GM18498 (cell line): ENCODE results near the gene SOAT2.
A peak's percentile ranks its signal among the peaks of the same experiment; 100 is the strongest.

Source experiments
- ATAC-seq: cut with Tn5 transposase; IDR thresholded peaks from one replicate; pipeline ENCODE4 v1.9.1; 2021; ENCODE audit warnings: mild to moderate bottlenecking, moderate library complexity; ENCODE audit not compliant: unreplicated experiment

Gene SOAT2

DNA sequence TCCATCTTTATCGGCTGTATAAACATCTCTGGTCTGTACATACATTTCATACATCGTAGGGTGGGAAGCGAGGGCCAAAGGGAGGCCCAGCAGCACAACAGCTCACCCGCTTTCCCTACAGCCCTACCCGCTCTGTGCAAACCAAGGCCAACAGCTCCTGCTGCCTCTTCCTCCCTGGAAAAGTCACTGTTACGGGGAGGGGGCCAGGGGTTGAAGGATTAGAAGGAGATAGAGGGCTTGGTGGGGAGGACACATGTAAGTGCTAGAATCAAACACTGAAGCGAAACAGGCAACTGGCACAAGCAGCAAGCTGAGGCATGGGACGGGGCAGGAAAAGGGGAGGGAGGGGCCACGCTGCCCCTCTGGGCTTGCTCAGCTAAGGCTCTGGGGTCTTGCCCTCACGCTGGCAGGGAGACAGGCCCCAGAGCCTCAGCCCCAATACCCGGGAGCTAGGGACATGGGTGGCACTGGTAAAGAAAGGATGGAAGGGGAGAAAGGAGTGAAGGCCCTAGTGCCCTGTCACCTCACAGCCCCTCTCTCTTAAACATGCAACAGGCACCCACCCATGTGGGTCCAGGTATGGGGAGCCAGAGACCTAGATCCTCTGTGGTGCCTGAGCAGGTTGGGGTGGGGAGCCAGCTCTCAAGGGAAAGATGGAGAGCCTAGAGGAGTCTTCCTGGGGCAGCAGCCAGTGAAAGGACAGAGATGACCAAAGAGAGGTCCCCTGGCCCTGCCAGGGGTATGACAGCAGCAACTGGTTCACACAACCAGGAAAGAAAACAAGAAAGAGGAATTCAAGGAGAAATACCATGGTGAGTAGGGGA, 38.5 kb upstream of the SOAT2 start:
- ATAC-seq, result no peak

GRCh38 chr12:53065470-53065869, 37.8 kb upstream of the SOAT2 start:
- no peak for ATAC-seq

GRCh38 chr12:53065975-53066931, 37.0 kb upstream of the SOAT2 start:
- no peak for ATAC-seq

DNA sequence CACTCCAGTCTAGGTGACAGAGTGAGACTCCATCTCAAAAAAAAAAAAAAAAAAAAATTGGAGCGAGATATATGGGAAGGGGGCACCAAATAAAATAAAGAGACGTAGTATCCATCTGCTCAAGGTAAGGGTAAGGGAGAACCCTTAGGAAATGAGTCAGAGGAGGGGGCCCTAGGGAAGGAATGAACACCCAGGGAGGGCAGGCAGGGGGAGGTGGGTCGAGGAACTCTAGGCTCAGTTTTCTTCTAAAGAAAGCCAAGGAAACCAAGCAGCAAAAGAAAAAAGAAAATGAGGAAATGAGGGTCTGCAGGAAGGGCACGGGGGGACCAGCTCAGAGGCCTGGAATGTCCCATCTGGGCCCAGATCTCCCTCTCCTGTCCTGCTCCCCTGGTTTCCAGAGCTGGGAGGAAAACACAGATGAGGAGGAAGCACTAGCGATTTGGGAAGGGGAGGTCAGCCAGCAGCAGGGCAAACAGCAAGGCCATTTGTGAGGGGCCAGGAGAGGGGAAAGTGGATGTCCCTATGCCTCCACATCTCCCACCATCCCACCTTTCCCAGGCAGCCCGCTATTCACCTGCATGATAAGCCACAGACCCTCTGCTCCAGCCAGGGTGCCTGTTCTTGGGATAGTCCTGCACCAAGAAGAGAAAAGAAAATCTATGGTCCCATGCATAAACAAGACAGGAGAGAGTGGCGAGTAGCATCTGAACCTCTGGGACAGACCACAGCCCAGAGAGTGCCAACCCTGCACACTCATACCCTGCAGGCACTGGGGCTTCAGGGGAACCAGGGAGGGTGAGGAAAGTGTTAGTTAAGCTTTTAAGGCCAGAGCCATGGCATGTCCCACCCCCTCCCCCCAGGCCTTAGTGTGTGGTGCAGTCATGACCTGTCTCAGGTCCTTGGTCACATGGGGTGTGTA, 36.0 kb upstream of the SOAT2 start:
- ATAC-seq, result no peak

DNA sequence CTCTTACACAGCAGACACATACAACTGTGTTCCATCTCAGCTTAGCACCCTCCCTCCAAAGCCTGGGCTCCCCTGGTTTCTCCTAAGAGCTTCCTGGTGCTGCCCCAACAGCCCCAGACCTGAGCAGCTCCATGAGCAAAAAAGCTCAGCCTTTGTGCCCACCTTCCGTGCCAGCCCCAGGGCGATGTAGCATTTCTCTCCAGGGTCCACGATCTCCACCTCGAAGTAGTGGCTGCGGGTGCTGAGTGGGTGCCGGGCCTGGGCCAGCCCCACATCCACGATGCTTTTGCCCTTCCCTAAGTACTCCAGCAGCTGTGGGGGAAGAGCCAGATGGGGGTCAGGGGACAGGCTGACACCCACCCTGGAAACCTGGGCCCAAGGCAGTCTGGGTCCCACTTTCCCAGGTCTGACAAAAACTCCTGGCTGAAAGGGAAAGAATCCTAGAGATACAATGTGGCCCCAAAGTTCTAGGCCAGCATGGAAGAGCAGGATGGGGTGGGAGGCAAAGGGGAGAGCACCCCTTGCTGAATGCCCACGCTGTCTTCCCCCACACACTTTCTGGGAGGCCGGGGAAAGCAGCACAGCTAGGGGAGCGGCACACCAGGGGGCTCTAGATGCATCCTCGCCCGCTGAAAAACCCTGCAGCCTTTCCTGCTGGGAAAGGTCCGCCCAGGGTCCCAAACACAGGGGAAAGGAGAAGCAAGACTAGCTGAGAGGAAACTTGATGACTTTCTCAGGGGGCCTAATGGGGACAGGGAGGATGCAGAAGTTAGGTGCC, 35.1 kb upstream of the SOAT2 start:
- no peak for ATAC-seq

DNA sequence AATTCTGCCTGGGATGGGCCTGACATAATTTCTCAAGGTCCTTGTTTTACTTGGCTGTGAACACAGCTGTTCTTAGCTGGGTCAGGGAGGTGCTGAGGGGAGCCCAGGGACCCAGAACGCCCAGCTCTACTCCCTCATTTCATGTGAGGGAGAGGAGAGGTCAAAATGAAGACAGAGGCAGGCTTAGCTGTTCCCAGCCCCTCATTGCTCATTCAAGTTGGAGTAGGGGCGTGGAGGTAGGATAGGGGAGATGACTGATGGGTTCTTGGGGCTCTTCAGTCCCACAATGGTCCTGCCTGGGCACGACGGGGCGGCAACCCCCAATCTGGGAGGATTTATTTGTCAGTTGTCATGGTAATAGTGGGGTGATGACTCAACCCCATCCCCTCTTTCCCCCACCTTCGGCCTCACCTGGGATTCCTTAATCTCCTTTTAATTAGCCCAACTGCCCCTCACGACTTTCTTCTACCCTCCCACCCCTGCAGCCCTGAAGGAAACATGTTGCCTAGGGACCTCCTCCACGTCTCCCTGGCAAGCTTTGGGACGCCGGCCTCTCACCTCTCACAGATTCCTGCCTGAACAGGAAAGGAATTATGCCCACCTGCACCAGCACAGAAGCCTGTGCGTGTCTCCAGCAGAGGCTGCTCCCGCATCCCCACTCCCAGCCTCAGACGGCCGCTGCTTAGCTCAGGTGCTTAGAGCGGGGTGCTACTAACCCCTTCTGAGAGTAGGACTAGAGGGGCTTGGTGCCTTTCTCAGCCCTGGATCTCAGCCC, 34.3 kb upstream of the SOAT2 start:
- ATAC-seq, result no peak

GRCh38 chr12:53069621-53070410, 33.5 kb upstream of the SOAT2 start:
- no peak for ATAC-seq

DNA sequence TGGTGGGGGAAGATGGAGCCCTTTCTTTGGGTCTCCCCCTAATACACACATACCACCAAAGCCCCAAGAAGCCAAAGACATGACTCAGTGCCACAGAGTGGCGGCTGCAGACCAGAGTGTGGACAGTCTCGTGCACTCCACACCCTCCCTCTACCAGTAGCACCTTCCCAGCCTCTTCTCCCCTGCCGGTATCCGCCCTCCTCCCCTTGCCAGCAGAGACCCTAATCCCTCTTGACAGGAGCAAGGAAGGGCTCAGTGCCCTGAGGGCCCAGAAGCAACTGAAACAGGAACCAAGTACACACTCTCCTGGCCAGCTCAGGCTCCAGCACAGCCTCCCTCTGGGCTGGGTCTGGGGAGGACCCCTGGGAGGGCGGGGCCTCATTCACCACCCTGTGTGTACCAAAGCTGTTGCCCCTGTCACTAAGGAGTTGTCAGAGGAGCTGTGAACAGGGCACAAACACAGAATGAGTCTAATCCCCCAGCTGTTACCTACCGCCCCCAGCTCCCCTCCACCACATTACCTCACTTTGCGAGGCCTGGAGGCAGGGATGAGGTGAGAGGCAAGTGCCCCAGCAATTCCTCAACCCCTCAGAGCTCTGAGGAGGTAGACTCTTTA, 32.3 kb upstream of the SOAT2 start:
- ATAC-seq, result no peak

DNA sequence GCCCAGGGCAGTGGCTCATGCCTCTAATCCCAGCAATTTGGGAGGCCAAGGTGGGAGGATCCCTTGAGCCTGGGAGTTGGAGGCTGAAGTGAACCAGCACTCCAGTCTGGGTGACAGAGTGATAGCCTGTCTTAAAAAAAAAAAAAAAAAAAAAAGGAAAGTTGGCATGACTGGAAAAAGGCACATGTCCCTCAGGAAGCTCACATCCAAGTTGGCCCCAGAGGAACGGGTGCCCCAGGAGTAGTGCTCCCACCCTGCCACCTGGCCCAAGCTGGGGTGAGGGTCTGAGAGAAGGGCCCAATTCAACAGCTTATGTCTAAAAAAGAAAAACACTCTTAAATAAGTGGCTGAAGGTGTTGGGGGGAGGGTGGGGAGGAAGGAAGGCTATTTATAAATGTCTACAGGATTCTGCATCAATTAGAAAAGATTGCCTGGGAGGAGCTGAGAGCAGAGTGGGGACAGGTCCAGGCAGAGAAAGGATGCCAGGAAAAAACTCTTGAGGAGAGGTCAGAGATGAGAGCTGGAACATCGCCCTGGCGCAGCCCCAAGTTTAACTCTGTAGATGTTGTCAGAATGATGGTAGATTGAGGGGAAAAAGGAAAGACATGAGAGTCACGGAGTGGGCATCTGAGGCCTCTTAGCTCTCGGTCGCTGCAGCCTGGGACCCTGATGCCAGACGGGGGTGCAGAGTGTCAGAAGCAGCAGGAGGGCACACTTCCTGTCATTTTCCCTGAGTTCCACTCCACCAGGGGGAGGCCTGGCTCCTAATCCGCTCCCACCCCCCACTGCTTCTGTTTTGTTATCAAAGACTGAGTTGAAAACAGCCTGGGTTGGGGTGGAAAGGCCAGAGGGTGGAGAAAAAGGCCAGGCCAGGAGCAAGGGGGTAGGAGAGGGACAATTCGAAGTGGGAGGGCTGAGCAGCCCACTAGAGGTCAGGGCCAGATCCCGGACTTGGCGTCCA, 31.4 kb upstream of the SOAT2 start:
- ATAC-seq, result no peak

DNA sequence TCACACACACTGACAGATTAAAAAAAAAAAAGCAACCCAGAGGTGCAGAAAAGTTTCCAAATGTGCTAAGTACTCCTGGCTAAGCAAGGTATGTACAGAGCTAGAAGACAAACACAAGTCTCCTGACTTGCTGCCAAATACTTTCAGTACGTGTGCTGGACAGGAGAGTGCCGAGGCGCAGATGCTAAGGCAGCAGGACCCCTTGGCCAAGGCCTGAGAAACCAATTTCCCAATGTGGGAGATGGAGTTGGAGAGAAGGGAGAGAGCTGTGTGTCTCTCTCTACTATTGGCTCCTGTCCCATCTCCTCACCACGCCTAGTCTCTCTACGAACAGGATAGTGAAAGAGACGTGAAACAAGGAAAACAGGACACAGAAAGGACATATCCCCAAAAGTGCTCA, 29.4 kb upstream of the SOAT2 start:
- no peak for ATAC-seq

GRCh38 chr12:53074283-53074998, 28.8 kb upstream of the SOAT2 start:
- no peak for ATAC-seq

DNA sequence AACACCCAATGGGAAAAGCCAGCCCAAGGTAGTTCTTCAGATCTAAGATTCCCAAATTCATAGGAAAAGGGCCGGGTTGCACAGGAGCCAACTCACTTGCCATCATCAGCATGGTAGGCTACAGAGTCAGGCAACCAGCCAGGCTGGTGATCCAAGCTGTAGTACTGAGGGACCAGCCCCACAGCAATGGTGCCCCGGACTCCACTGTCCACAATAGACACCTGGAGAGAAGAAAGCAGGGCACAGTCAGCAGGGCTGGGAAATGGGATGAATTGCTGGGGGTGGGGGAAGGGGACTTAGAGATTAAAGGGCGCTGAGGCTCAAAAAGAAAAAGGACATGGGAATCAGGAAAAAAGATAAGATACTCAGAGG, 28.3 kb upstream of the SOAT2 start:
- no peak for ATAC-seq

GRCh38 chr12:53076461-53076860, 26.8 kb upstream of the SOAT2 start:
- no peak for ATAC-seq

DNA sequence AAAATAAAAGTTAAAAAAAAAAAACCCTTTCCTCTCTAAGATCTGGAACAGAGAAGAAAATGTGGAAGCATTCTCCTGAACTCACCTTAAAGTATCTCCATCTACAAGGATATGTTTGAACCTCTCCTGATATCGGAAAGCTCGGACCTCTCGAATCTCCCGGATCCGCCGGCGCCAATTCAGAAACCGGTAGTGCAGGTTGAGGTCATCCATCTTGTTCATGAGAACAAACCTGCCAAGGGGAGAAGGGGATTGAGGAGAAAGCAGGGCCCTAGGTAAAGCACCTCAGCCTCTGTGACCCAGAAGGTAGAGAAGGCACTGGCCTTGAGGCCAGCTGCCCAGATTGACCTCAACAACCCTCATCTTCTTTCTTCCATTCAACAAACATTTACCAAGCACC, 26.3 kb upstream of the SOAT2 start:
- ATAC-seq, result no peak

DNA sequence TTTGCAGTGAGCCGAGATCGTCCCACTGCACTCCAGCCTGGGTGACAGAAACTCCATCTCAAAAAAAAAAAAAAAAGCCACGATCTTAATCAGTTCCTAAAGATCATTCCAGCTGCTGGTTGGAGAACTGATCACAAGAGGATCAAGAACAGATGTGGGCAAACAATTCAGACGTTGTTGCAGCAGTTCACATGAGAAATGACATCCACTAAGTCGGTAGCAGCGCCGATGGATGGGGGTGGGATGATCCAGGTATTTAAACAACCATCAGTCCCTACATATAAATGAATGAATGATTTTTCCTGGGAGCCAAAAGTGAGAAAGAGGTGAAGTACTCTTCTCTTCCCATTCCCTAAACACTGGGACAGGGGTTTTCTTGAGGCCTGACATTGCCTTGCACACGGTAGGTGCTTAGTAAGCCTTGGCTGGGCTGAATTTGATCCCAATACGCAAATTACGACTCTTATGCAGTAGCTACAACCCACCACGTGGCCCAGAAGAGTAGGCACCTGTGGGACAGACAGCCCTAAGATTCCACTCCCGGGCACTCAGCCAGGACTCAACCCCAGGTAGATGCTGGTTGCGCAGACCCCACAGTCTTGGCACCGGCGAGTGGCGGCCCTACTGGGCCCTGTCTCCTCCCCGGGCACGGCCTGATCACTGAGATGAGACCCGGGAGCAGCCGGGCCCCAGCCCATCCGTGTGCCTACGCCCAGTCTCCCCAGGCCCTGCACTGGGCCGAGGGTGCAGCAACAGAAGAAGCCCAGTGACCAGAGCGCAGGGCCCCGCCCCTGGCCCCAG, 24.7 kb upstream of the SOAT2 start:
- peak; percentile 21 for ATAC-seq
